GM19372 (cell line): ENCODE results near the gene SPDYE2B.
"Not testable (repeated sequence)": the region's sequence is repeated elsewhere in the genome, so short reads cannot be mapped to it uniquely, and the experiment has no call there.

Experiments
- ATAC-seq: cut with Tn5 transposase; IDR thresholded peaks from one replicate; pipeline ENCODE4 v1.9.1; 2021; ENCODE audit warnings: mild to moderate bottlenecking, low read depth, moderate library complexity; ENCODE audit not compliant: unreplicated experiment

SPDYE2B gene

GRCh38 chr7:102649924-102650323 is at the start of gene SPDYE2B:
Gene SPDYE2B (plus strand): TSS chr7:102650319. CDS start chr7:102652349, 2,030 bp downstream.
- not testable (repeated sequence) for ATAC-seq

GRCh38 chr7:102602317-102602716 is 47.8 kb upstream of the SPDYE2B start:
- ATAC-seq: not testable (repeated sequence)

- not testable (repeated sequence) for ATAC-seq
Observed at GRCh38 chr7:102604431-102605145, 45.5 kb upstream of the SPDYE2B start.

GRCh38 chr7:102606848-102607247 is 43.3 kb upstream of the SPDYE2B start:
- ATAC-seq: not testable (repeated sequence)

- not testable (repeated sequence) for ATAC-seq
Observed at GRCh38 chr7:102609734-102610133, 40.4 kb upstream of the SPDYE2B start.

GRCh38 chr7:102610441-102610840 is 39.7 kb upstream of the SPDYE2B start:
- ATAC-seq: not testable (repeated sequence)

- ATAC-seq: peak; percentile 39
Observed at GRCh38 chr7:102611013-102611674, 39.0 kb upstream of the SPDYE2B start.

- ATAC-seq: not testable (repeated sequence)
Observed at GRCh38 chr7:102611675-102612325, 38.3 kb upstream of the SPDYE2B start.

- peak; percentile 52 for ATAC-seq
Observed at GRCh38 chr7:102613575-102614345, 36.4 kb upstream of the SPDYE2B start.

GRCh38 chr7:102614346-102614697 is 35.8 kb upstream of the SPDYE2B start:
- ATAC-seq: not testable (repeated sequence)

- ATAC-seq: not testable (repeated sequence)
Observed at GRCh38 chr7:102614873-102615272, 35.2 kb upstream of the SPDYE2B start.

- not testable (repeated sequence) for ATAC-seq
Observed at GRCh38 chr7:102615930-102616329, 34.2 kb upstream of the SPDYE2B start.

- ATAC-seq: peak; percentile 84
Observed at GRCh38 chr7:102616507-102617125, 33.5 kb upstream of the SPDYE2B start, which contains the start of gene RASA4. Gene RASA4 (minus strand): TSS chr7:102616756. CDS start chr7:102616689, 67 bp downstream.

GRCh38 chr7:102618122-102618521 is 32.0 kb upstream of the SPDYE2B start:
- ATAC-seq: not testable (repeated sequence)

- ATAC-seq: not testable (repeated sequence)
Observed at GRCh38 chr7:102627271-102627904, 22.7 kb upstream of the SPDYE2B start.

- ATAC-seq: not testable (repeated sequence)
Observed at GRCh38 chr7:102630622-102631021, 19.5 kb upstream of the SPDYE2B start.

- ATAC-seq: not testable (repeated sequence)
Observed at GRCh38 chr7:102634299-102634698, 15.8 kb upstream of the SPDYE2B start.

GRCh38 chr7:102635354-102635753 is 14.8 kb upstream of the SPDYE2B start:
- ATAC-seq: not testable (repeated sequence)

GRCh38 chr7:102636956-102637355 is 13.2 kb upstream of the SPDYE2B start:
- ATAC-seq: not testable (repeated sequence)
